IMR-90 (cell line): ENCODE results near the gene KDR. TPM values are rescaled to one million over a fixed set of nuclear protein-coding genes. Genes with fewer than 3 reads are reported as not detected.

Experiments used
- ATAC-seq: fragments of 200-7000 bp; cut with Tn5 transposase; 2 replicates; pipeline ENCODE4 v1.9.1; 2020; ENCODE audit warnings: low read depth, mild to moderate bottlenecking, moderate library complexity
- BruUV-seq: library from RNA; stranded (reverse); fragments of 400-500 nt; replicated peaks from 2 replicates; lab custom pipeline; 2021; lab: Mats Ljungman, UMichigan
- CTCF ChIA-PET: fragments of 300-600 bp; formaldehyde crosslinking; extraction: SDS; loops from one replicate; lab custom pipeline; 2021; ENCODE audit warnings: antibody characterized with exemption; lab: Yijun Ruan, JAX
- POLR2A ChIA-PET: fragments of 300-600 bp; sonication (Branson Sonifier 250); formaldehyde crosslinking; loops from one replicate; lab custom pipeline; 2022; ENCODE audit warnings: antibody characterized with exemption; ENCODE audit not compliant: unreplicated experiment; lab: Charles Lee
- DNase-seq: peaks from one replicate; pipeline ENCODE4 v3.0.0; 2013
- H2AFZ ChIP-seq: replicated peaks from 2 replicates; pipeline ENCODE3; 2013; ENCODE audit warnings: low read length, mild to moderate bottlenecking; ENCODE audit not compliant: poor library complexity
- H2AK5ac ChIP-seq: 2 replicates; pipeline ENCODE4 v1.6.1; 2013; ENCODE audit warnings: low read depth, low read length, inconsistent platforms
- H2AK9ac ChIP-seq: replicated peaks from 2 replicates; pipeline ENCODE3; 2013; ENCODE audit warnings: mild to moderate bottlenecking, low read depth, low read length, moderate library complexity; ENCODE audit not compliant: poor library complexity
- H2BK120ac ChIP-seq: 2 replicates; pipeline ENCODE4 v1.6.1; 2013; ENCODE audit warnings: low read depth, low read length, inconsistent platforms
- H2BK15ac ChIP-seq: 3 replicates; pipeline ENCODE4 v1.6.1; 2013; ENCODE audit warnings: low read depth, low read length, inconsistent platforms
- H2BK20ac ChIP-seq: 2 replicates; pipeline ENCODE4 v1.6.1; 2013; ENCODE audit warnings: low read depth, mild to moderate bottlenecking, inconsistent platforms, low read length, moderate library complexity
- H2BK5ac ChIP-seq: 2 replicates; pipeline ENCODE4 v1.6.1; 2013; ENCODE audit warnings: mild to moderate bottlenecking, low read depth, low read length, inconsistent platforms; ENCODE audit not compliant: poor library complexity, severe bottlenecking
- H3K14ac ChIP-seq: replicated peaks from 2 replicates; pipeline ENCODE4 v1.6.1; 2013; ENCODE audit warnings: low read depth, low read length, inconsistent platforms
- H3K18ac ChIP-seq: 2 replicates; pipeline ENCODE4 v1.6.1; 2013; ENCODE audit warnings: low read depth, low read length, control low read depth
- H3K23ac ChIP-seq: 2 replicates; pipeline ENCODE4 v1.6.1; 2013; ENCODE audit warnings: low read depth, low read length, inconsistent platforms
- H3K27ac ChIP-seq: 2 replicates; pipeline ENCODE4 v1.5.1; 2013; ENCODE audit warnings: mild to moderate bottlenecking, control low read depth, low read length; ENCODE audit not compliant: insufficient read depth
- H3K27me3 ChIP-seq: 2 replicates; pipeline ENCODE4 v1.6.1; 2013; ENCODE audit warnings: low read length; ENCODE audit not compliant: control insufficient read depth, insufficient read depth
- H3K36me3 ChIP-seq: 2 replicates; pipeline ENCODE4 v1.6.1; 2013; ENCODE audit warnings: low read length, mixed read lengths; ENCODE audit not compliant: control insufficient read depth, insufficient read depth
- H3K4ac ChIP-seq: 2 replicates; pipeline ENCODE4 v1.6.1; 2013; ENCODE audit warnings: low read depth, low read length, inconsistent platforms
- H3K4me1 ChIP-seq: 2 replicates; pipeline ENCODE4 v1.6.1; 2013; ENCODE audit warnings: low read length, mixed read lengths; ENCODE audit not compliant: control insufficient read depth, insufficient read depth
- H3K4me2 ChIP-seq: 2 replicates; pipeline ENCODE4 v1.6.1; 2013; ENCODE audit warnings: low read depth, mild to moderate bottlenecking, control low read depth, low read length, moderate library complexity
- H3K4me3 ChIP-seq: 2 replicates; pipeline ENCODE4 v1.5.1; 2013; ENCODE audit warnings: low read depth, mild to moderate bottlenecking, control low read depth, low read length, moderate library complexity; ENCODE audit not compliant: insufficient read depth
- H3K56ac ChIP-seq: 2 replicates; pipeline ENCODE4 v1.6.1; 2013; ENCODE audit warnings: low read length, inconsistent platforms; ENCODE audit not compliant: insufficient read depth; ENCODE audit errors: extremely low read depth
- H3K79me1 ChIP-seq, 2 experiments: 2 replicates each; pipeline ENCODE4 v1.6.1; 2013; ENCODE audit warnings: low read length in 2 of 2, inconsistent platforms in 1 of 2, low read depth in 1 of 2
- H3K9ac ChIP-seq: 2 replicates; pipeline ENCODE4 v1.6.1; 2013; ENCODE audit warnings: low read depth, low read length, control low read depth
- H3K9me1 ChIP-seq: 2 replicates; pipeline ENCODE4 v1.6.1; 2013; ENCODE audit warnings: low read length, inconsistent platforms; ENCODE audit not compliant: insufficient read depth
- H3K9me3 ChIP-seq: 2 replicates; pipeline ENCODE4 v1.6.1; 2013; ENCODE audit warnings: low read length; ENCODE audit not compliant: control insufficient read depth, insufficient read depth
- H4K20me1 ChIP-seq: 2 replicates; pipeline ENCODE4 v1.6.1; 2013; ENCODE audit warnings: low read length, inconsistent platforms; ENCODE audit not compliant: insufficient read depth
- H4K5ac ChIP-seq: 2 replicates; pipeline ENCODE4 v1.6.1; 2013; ENCODE audit warnings: mild to moderate bottlenecking, low read depth, low read length, control low read depth
- H4K8ac ChIP-seq, 2 experiments: 2 replicates each; pipeline ENCODE4 v1.6.1; 2013; ENCODE audit warnings: low read depth in 2 of 2, low read length in 2 of 2, control low read depth in 1 of 2, inconsistent platforms in 1 of 2
- H4K91ac ChIP-seq: 2 replicates; pipeline ENCODE4 v1.6.1; 2013; ENCODE audit warnings: low read depth, low read length, inconsistent platforms; ENCODE audit not compliant: insufficient read depth
- BHLHE40 ChIP-seq: fragments of 150-350 bp; IDR thresholded peaks from 2 replicates; pipeline ENCODE4 v1.6.1; 2016; ENCODE audit warnings: mild to moderate bottlenecking, low read depth, low read length
- CTCF ChIP-seq: conservative IDR thresholded peaks from 2 replicates; pipeline ENCODE4 v1.5.1; 2012; ENCODE audit warnings: mild to moderate bottlenecking, low read depth, low read length, improper control_type of control experiment
- ELK1 ChIP-seq: fragments of 150-350 bp; IDR thresholded peaks from 2 replicates; pipeline ENCODE4 v1.6.1; 2016; ENCODE audit warnings: low read depth, mild to moderate bottlenecking, low read length, moderate library complexity, borderline replicate concordance
- MAFK ChIP-seq: IDR thresholded peaks from 2 replicates; pipeline ENCODE4 v1.6.1; 2012; ENCODE audit warnings: low read depth, low read length, improper control_type of control experiment
- MAZ ChIP-seq: IDR thresholded peaks from 2 replicates; pipeline ENCODE4 v1.6.1; 2012; ENCODE audit warnings: low read depth, mild to moderate bottlenecking, low read length, improper control_type of control experiment, moderate library complexity, borderline replicate concordance
- NFE2L2 ChIP-seq: fragments of 150-350 bp; IDR thresholded peaks from 2 replicates; pipeline ENCODE4 v1.6.1; 2016; ENCODE audit warnings: low read depth, mild to moderate bottlenecking, low read length
- RCOR1 ChIP-seq: IDR thresholded peaks from 2 replicates; pipeline ENCODE4 v1.6.1; 2012; ENCODE audit warnings: mild to moderate bottlenecking, low read length, improper control_type of control experiment; ENCODE audit not compliant: insufficient replicate concordance
- RFX5 ChIP-seq: IDR thresholded peaks from 2 replicates; pipeline ENCODE4 v1.8.0; 2012; ENCODE audit warnings: low read depth, mild to moderate bottlenecking, low read length, moderate library complexity
- USF2 ChIP-seq: fragments of 150-350 bp; IDR thresholded peaks from 2 replicates; pipeline ENCODE4 v1.6.1; 2017; ENCODE audit warnings: mild to moderate bottlenecking, antibody characterized with exemption, low read length, low read depth
- WGBS, 2 experiments: methylation state at CpG; one replicate each; pipeline versions ENCODE4 v1.1.5 to v1.1.7; 2013; ENCODE audit warnings: missing lambda C conversion rate in 2 of 2; ENCODE audit not compliant: insufficient read length in 1 of 2; ENCODE audit errors: extremely low coverage in 2 of 2; 5-methylcytosine and 5-hydroxymethylcytosine counted together
- dilution Hi-C: fragments of 300-500 bp; cut with HindIII; formaldehyde crosslinking; loops from one replicate; pipeline ENCODE4 v1.14.3; 2018; ENCODE audit warnings: low sequenced_read_pairs; ENCODE audit not compliant: unreplicated experiment
- in situ Hi-C: fragments of 300-500 bp; cut with MboI; formaldehyde crosslinking; loops from 3 replicates; pipeline ENCODE4 v1.14.3; 2019; ENCODE audit warnings: low sequenced_read_pairs, inconsistent platforms, mixed read lengths
- intact Hi-C: fragments of 100-400 bp; cut with micrococcal nuclease; formaldehyde crosslinking; loops from 2 replicates; pipeline ENCODE4 v1.10.0; 2022
- polyA plus RNA-seq, 3 experiments: library from polyadenylated mRNA; depleted of rRNA; stranded (reverse); fragments of >200 nt; gene quantifications; 2 replicates each; pipeline ENCODE4 v1.2.3, GENCODE V29; 2012; ENCODE audit warnings: low replicate concordance in 1 of 3
- total RNA-seq: library from RNA; depleted of rRNA; stranded (reverse); fragments of >200 nt; gene quantifications from 2 replicates; pipeline ENCODE4 v1.2.3, GENCODE V29; 2012

The KDR gene
- total and polyA plus RNA-seq, 2 of the 4 experiments (the other 2 are of a cell fraction), result not detected

- POLR2A ChIA-PET, result no interaction called here
- in situ Hi-C loops, result no loop called here
- CTCF ChIA-PET, result no interaction called here
Observed at GRCh38 chr4:55071951-55072350, 53.4 kb downstream of the KDR start.

More at GRCh38 chr4:55071951-55072350, 53.4 kb downstream of the KDR start:
- Histone ChIP-seq H3K9ac (no peak overlapping the region), H3K36me3 (no peaks in the 10 kb centered on the region), H4K5ac (no peak overlapping the region), H4K20me1 (no peaks in the 10 kb centered on the region), H3K9me3 (no peaks in the 10 kb centered on the region), H2AK9ac (no peak overlapping the region), H3K79me1 (no peaks in the 10 kb centered on the region), H2BK15ac (no peak overlapping the region), H4K91ac (no peak overlapping the region), H3K4me1 (no peaks in the 10 kb centered on the region), H3K4me2 (no peak overlapping the region), H4K8ac (no peak overlapping the region), H2BK20ac (no peak overlapping the region), H3K23ac (no peak overlapping the region), H2AK5ac (no peak overlapping the region), H3K4me3 (no peak overlapping the region), H3K4ac (no peak overlapping the region), H3K27me3 (no peaks in the 10 kb centered on the region), H3K9me1 (no peaks in the 10 kb centered on the region), H3K27ac (no peak overlapping the region), H3K14ac (no peak overlapping the region), H3K18ac (no peak overlapping the region), H2AFZ (no peak overlapping the region), H2BK5ac (no peak overlapping the region), H3K56ac (no peak overlapping the region), H2BK120ac (no peak overlapping the region)
- no TSS peak for BruUV-seq
- no CpG with 5 or more reads among the region's 1 CpG for WGBS, 2 experiments
- dilution Hi-C loops, result no loop called here
- intact Hi-C loops, result no loop called here
- ATAC-seq, result no peak
- TF ChIP-seq RCOR1, result no peak
- no peak for TF ChIP-seq NFE2L2
- no peak for TF ChIP-seq CTCF
- no peak for TF ChIP-seq MAFK
- no peak for TF ChIP-seq RFX5
- TF ChIP-seq USF2, result no peak
- TF ChIP-seq ELK1, result no peak
- TF ChIP-seq BHLHE40, result no peak
- no peak for TF ChIP-seq MAZ
- DNase-seq, result no peak
